GM13977 (cell line): Measurements from ENCODE around the gene BTF3.

Source experiments
- DNase-seq: peaks from one replicate; pipeline ENCODE4 v3.0.0; 2012; ENCODE audit warnings: low spot score
- CTCF ChIP-seq: IDR thresholded peaks from 2 replicates; pipeline ENCODE4 v1.5.1; 2012; ENCODE audit warnings: mild to moderate bottlenecking, control low read depth; ENCODE audit not compliant: insufficient read depth; ENCODE audit errors: extremely low read depth, missing control alignments
- in situ Hi-C: fragments of 300-500 bp; cut with MboI; formaldehyde crosslinking; loops from one replicate; pipeline ENCODE4 v1.12.0; 2022; ENCODE audit warnings: low sequenced_read_pairs, low pct_unique_long_range_greater_than_20kb, mixed read lengths, inconsistent platforms; ENCODE audit not compliant: unreplicated experiment

BTF3 gene

GRCh38 chr5:73469878-73470277 is 28.4 kb upstream of the BTF3 start:
- in situ Hi-C loops, result no loop called here
- no peak for TF ChIP-seq CTCF

GRCh38 chr5:73471654-73472053 is 26.6 kb upstream of the BTF3 start:
- in situ Hi-C loops, result no loop called here
- no peak for DNase-seq
- no peak for TF ChIP-seq CTCF

More at GRCh38 chr5:73469878-73470277, 28.4 kb upstream of the BTF3 start:
- no peak for DNase-seq

GRCh38 chr5:73472116-73472515 is 26.1 kb upstream of the BTF3 start:
- in situ Hi-C loops, result no loop called here
- TF ChIP-seq CTCF, result no peak
- no peak for DNase-seq

- no peak for DNase-seq
- no peak for TF ChIP-seq CTCF
- in situ Hi-C loops, result no loop called here
Observed at GRCh38 chr5:73480500-73480899, 17.7 kb upstream of the BTF3 start.

- TF ChIP-seq CTCF, result no peak
- DNase-seq, result no peak
- in situ Hi-C loops, result no loop called here
Observed at GRCh38 chr5:73482383-73483136, 15.7 kb upstream of the BTF3 start.

- no peak for DNase-seq
- in situ Hi-C loops, result no loop called here
Observed at GRCh38 chr5:73483676-73484075, 14.6 kb upstream of the BTF3 start.

More at GRCh38 chr5:73483676-73484075, 14.6 kb upstream of the BTF3 start:
- no peak for TF ChIP-seq CTCF
